Stimulated activated naive CD8-positive, alpha-beta T cell treated with anti-CD3 and anti-CD28 coated beads, Interleukin-15, Interleukin-2, amounts not matched to agents 100 ng/mL and 50 ng/mL, for 24 hours (primary cell): ENCODE measurements around the gene CSH2.
"Not testable (repeated sequence)": the region's sequence is repeated elsewhere in the genome, so short reads cannot be mapped to it uniquely, and the experiment has no call there.

Source experiments
- H3K27ac Mint-ChIP-seq: one replicate; pipeline ENCODE4 v1.8.0; 2021; ENCODE audit warnings: mild to moderate bottlenecking, mixed read lengths
- H3K27me3 Mint-ChIP-seq: one replicate; pipeline ENCODE4 v1.8.0; 2021; ENCODE audit warnings: mixed read lengths
- H3K36me3 Mint-ChIP-seq: one replicate; pipeline ENCODE4 v1.8.0; 2021; ENCODE audit warnings: low read depth, mixed read lengths
- H3K4me1 Mint-ChIP-seq: one replicate; pipeline ENCODE4 v1.8.0; 2021; ENCODE audit warnings: low read depth, mixed read lengths
- H3K4me3 Mint-ChIP-seq: one replicate; pipeline ENCODE4 v1.8.0; 2021; ENCODE audit warnings: mild to moderate bottlenecking, mixed read lengths
- H3K9me3 Mint-ChIP-seq: one replicate; pipeline ENCODE4 v1.8.0; 2021; ENCODE audit warnings: mixed read lengths

The CSH2 gene

GRCh38 chr17:63848834-63849689 is 24.4 kb downstream of the CSH2 start:
- H3K4me1 Mint-ChIP-seq: peaks cover 20% of the 10 kb centered on the region
- H3K9me3 Mint-ChIP-seq: peaks cover 7% of the 10 kb centered on the region
- H3K36me3 Mint-ChIP-seq: no peaks in the 10 kb centered on the region
- H3K27me3 Mint-ChIP-seq: no peaks in the 10 kb centered on the region
- peak overlapping the region; percentile 96 for H3K27ac Mint-ChIP-seq
- peak overlapping the region; percentile 80 for H3K4me3 Mint-ChIP-seq

GRCh38 chr17:63847525-63848249 is 25.8 kb downstream of the CSH2 start:
- peaks cover 26% of the 10 kb centered on the region for H3K4me1 Mint-ChIP-seq
- H3K4me3 Mint-ChIP-seq: peak overlapping the region; percentile 55
- H3K36me3 Mint-ChIP-seq: no peaks in the 10 kb centered on the region
- H3K9me3 Mint-ChIP-seq: peaks cover 7% of the 10 kb centered on the region
- peak overlapping the region; percentile 96 for H3K27ac Mint-ChIP-seq
- no peaks in the 10 kb centered on the region for H3K27me3 Mint-ChIP-seq

- Mint-ChIP-seq H3K4me3 (no peak overlapping the region), H3K27me3 (no peaks in the 10 kb centered on the region), H3K9me3 (peaks cover 7% of the 10 kb centered on the region)
Observed at GRCh38 chr17:63845509-63845908, 28.0 kb downstream of the CSH2 start.

GRCh38 chr17:63843910-63844677 is 29.4 kb downstream of the CSH2 start:
- no peaks in the 10 kb centered on the region for H3K27me3 Mint-ChIP-seq
- H3K27ac Mint-ChIP-seq: peak overlapping the region; percentile 90
- H3K36me3 Mint-ChIP-seq: peaks cover 8% of the 10 kb centered on the region
- peak overlapping the region; percentile 95 for H3K4me3 Mint-ChIP-seq
- H3K9me3 Mint-ChIP-seq: peaks cover 7% of the 10 kb centered on the region
- peaks cover 46% of the 10 kb centered on the region for H3K4me1 Mint-ChIP-seq

More at GRCh38 chr17:63845509-63845908, 28.0 kb downstream of the CSH2 start:
- H3K27ac Mint-ChIP-seq: no peak overlapping the region
- peaks cover 38% of the 10 kb centered on the region for H3K4me1 Mint-ChIP-seq
- peaks cover 6% of the 10 kb centered on the region for H3K36me3 Mint-ChIP-seq

DNA sequence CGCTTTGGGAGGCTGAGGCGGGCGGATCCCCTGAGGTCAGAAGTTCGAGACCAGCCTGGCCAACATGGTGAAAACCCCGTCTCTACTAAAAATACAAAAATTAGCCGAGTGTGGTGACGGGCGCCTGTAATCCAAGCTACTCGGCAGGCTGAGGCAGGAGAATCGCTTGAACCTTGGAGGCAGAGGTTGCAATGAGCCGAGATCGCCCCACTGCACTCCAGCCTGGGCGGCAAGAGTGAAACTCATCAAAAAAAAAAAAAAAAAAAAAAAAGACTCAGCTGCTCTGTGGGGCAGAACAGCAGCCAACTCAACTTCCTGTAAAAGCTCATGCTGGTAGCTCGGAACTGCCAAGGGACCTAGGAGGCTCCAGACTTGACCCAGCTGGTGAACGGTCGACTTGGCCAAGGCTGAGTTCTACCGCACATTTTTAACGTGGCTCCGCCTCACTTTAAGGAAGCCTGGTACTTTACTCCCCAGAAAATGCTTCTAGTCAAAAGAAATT is 30.0 kb downstream of the CSH2 start:
- peaks cover 45% of the 10 kb centered on the region for H3K4me1 Mint-ChIP-seq

DNA sequence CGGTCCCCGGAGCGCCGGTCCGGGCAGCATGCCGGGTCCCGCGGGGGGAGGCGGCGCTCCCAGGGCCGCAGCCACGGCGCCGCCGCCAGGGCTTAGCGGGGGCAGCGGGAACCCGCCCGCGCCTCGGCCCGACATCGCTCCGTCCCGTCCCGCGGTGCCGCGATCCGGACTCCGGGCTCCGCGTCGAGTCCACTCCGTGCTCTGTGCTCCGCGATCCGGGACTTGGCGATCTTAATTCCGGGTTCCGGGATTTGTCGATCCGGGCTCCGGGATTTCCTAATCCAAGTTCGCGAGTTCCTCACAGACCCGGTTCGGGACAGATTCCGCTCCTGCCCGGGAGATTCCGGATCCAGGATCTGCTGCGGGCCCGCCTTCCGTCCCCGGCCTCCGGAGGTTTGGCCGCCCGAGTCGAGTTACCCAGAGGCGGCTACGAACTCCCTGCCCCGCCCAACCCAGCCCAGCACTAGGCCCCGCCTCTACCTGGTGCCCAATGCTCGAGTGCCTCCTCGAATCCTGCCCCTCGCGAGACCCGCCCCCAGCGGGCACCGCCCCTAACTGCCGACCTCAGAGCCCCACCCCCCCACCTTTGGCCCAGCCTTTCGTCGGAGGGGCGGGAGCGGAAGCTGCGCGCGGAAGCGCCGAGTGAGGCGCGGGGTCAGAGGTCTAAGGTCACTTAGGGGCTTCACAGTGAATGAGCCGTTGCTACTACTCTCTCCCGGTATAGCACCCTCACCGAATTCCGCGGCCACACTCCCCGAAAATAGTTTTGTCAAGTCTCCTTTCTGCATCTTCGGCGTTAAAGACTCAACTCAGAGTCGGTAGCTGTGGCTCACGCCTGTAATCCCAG is 30.7 kb downstream of the CSH2 start, which contains the start of gene SMARCD2:
SMARCD2 (minus strand) TSS at position 146 of the 847 bp plus-strand sequence; CDS start at position 135, 11 bp downstream.
- Mint-ChIP-seq H3K27ac (peak within 1 kb of the TSS; percentile 92), H3K36me3 (peaks cover 8% of the 10 kb centered on the region), H3K27me3 (no peaks in the 10 kb centered on the region), H3K4me1 (peaks cover 39% of the 10 kb centered on the region), H3K9me3 (peaks cover 2% of the 10 kb centered on the region), H3K4me3 (peak within 1 kb of the TSS; percentile 95)

More for the DNA sequence above, 30.0 kb downstream of the CSH2 start:
- not testable (repeated sequence) for H3K9me3 Mint-ChIP-seq, H3K27me3 Mint-ChIP-seq, H3K36me3 Mint-ChIP-seq
- H3K4me3 Mint-ChIP-seq: peak overlapping the region; percentile 95
- H3K27ac Mint-ChIP-seq: peak overlapping the region; percentile 90

DNA sequence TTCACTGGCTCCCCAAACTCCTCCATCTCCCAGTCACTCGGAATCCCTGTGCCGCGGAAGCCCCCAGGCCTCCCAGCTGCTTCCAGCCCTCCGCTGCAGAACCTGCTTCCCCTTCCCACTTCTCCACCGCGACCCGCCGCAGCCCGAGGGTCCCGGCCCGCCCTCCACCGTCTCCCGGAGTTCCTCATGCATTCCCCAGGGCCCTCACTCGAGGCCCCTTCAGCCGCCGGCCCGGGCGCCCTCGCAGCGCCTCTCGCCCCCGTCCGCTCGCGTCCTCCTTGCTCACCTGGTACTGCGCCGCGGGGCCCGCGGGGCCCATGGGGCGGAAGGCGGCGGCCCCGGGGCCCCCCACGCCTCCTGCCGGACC is 31.3 kb downstream of the CSH2 start:
- Mint-ChIP-seq H3K4me3 (peak overlapping the region; percentile 95), H3K4me1 (peaks cover 36% of the 10 kb centered on the region), H3K27ac (peak overlapping the region; percentile 92), H3K27me3 (no peaks in the 10 kb centered on the region), H3K9me3 (no peaks in the 10 kb centered on the region), H3K36me3 (peaks cover 10% of the 10 kb centered on the region)

DNA sequence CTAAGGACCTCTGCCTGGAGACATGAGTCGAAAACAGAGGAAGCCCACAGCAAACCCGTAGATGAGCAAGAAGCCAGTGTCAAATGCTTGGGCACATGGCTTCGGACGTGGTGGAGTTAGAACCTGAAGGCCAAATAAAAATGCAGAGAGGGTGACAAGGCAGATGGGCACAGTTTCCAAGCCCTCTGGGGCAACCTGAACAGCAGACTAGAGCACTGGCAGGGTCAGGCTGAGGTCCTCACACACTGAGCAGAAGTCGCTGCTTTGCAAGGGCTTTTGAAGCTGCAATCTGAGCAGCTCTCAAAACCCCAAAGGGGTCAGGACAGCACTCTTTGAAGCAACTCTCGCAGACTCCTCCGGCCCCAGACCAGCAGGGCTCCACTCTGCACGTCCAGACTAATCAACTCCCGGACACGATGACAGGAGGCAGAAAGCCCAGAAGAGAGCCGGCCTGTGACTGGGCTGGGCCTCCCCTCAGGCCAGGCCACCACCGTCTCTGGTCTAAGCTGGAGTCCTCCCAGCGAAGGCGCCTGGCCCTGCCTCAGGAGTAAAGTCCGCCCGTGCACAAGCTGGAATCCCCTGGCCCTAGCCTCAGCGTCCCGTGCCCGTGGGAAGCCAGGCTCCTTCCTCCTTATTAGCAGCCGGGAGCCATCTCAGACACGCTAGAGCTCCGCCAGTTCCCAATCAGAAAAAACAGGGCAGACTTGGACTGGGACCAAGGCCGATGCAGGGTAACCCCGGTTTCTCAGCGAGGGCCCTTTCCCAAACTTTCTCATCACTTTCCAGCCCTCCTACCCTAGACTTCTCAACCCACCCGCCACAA is 31.9 kb downstream of the CSH2 start:
- no peaks in the 10 kb centered on the region for H3K9me3 Mint-ChIP-seq
- peaks cover 36% of the 10 kb centered on the region for H3K4me1 Mint-ChIP-seq
- peak overlapping the region; percentile 95 for H3K4me3 Mint-ChIP-seq
- H3K27ac Mint-ChIP-seq: peak overlapping the region; percentile 92
- H3K36me3 Mint-ChIP-seq: peaks cover 15% of the 10 kb centered on the region
- no peaks in the 10 kb centered on the region for H3K27me3 Mint-ChIP-seq

DNA sequence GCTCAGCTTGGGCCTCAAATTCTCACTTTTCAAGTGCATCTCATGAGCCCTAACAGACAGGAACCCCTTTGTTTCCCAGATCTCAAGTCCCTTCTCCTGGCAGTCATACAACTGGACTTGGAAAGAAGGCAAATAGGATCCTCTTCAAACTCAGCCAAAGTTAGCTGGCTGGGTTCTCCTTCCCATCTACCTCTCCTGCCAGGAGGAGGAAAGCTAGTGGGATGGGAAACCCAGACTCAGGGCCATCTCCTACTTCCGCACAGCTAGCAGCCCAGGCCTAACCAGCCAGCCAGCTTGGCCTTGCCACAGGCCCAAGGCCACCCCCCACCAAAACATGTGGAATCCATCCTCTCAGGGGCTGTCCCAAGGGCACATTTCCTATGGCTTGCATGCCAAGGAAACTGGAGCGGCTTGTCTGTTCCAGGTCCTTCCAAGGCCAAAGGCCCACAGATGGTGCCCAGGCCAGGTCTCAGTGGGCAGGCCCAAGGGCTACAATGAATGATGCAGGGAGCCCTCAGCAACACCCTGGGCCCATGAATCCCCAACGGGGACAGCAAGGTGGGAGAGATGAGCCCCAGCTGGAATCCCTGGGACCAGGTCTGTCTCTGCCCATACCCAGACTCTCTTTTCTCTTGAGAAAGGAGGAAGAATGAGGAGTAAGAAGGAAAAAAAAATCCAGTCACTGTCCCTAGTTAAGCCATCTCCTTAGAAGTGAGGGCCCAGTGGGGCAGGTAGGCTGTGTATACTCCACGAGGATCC is 32.7 kb downstream of the CSH2 start:
- peak overlapping the region; percentile 95 for H3K4me3 Mint-ChIP-seq
- H3K27ac Mint-ChIP-seq: peak overlapping the region; percentile 92
- peaks cover 17% of the 10 kb centered on the region for H3K36me3 Mint-ChIP-seq
- peaks cover 40% of the 10 kb centered on the region for H3K4me1 Mint-ChIP-seq
- H3K27me3 Mint-ChIP-seq: no peaks in the 10 kb centered on the region
- H3K9me3 Mint-ChIP-seq: no peaks in the 10 kb centered on the region

DNA sequence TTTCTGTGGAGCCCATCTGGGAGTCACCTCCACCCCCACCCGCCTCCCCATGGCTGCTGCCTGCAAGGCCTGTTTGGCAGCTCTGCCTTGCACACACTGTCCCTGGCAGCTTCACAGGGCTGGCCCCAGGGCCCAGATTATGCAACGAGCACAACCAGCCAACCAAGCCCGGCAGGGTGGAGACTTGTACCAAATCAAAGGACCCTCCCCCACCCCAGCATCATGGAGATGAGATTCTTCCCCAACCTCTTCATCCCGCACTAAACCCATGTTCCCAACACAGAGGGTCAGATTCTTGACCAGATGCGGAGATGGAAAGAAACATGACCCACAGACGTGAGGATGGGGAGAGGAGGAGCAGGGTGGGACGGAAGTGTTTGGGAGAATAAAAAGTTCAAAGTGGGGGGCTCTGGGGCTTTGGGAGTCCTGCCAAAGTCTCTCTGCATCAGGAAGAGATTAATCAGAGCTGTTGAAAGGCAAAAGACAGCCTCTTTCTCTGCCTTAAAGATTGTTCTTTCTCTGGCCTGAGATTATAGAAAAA is 34.8 kb downstream of the CSH2 start:
- H3K36me3 Mint-ChIP-seq: peaks cover 35% of the 10 kb centered on the region
- peak overlapping the region; percentile 43 for H3K4me3 Mint-ChIP-seq
- H3K27ac Mint-ChIP-seq: peak overlapping the region; percentile 67
- H3K9me3 Mint-ChIP-seq: no peaks in the 10 kb centered on the region
- H3K27me3 Mint-ChIP-seq: no peaks in the 10 kb centered on the region
- peaks cover 45% of the 10 kb centered on the region for H3K4me1 Mint-ChIP-seq

DNA sequence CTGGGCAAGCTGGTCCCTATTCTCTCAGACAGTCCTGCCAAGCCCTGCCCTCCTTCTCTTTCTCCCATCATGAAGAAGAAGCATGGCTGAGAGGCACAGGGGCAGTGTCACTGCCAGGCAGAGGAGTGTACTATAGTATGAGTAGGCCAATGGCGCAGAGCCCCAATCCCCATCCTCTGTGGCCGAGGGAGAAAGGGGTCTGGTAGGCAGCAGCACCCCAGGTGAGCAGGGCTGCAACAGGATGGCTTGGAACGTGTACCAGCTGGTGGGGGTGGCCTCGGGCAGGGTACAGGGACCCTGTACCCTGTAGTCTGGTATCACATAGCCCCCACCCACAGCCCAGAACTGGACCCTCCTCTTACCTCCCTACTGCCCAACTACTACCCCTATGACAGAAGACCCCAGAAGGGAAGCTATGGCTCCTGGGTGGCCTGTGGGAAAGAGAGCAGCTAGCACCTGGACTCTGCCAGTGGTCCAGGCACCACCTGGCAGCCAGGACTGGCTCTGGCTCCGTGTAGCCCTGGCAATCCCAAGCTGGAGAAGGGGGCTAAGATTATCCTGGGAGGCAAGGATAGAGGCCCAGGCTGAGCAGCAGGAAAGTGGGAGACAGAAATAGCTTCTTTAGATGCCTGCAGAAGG is 35.4 kb downstream of the CSH2 start:
- H3K4me1 Mint-ChIP-seq: peaks cover 44% of the 10 kb centered on the region
- peaks cover 39% of the 10 kb centered on the region for H3K36me3 Mint-ChIP-seq
- no peaks in the 10 kb centered on the region for H3K27me3 Mint-ChIP-seq
- no peak overlapping the region for H3K27ac Mint-ChIP-seq
- no peak overlapping the region for H3K4me3 Mint-ChIP-seq
- no peaks in the 10 kb centered on the region for H3K9me3 Mint-ChIP-seq

DNA sequence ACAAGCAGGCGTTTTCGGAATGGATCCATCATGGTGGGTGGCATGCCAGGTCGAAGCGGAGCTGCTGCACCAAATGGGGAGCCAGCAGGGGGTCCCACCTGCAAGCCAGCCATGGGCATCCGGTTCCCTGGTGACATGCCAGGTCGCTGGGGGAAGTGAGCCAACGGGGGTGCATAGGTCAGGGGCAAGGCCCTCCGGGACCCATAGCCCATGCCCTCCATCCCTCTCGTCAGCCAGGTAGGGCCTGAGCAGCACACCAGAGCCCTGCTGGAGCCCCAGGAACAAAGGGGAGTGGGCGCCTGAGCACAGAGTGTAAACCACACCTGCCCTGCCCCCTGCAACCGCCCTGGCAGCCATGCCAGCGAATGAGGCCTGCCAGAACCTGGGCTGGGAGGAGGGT is 36.0 kb downstream of the CSH2 start:
- no peak overlapping the region for H3K4me3 Mint-ChIP-seq
- H3K36me3 Mint-ChIP-seq: peaks cover 39% of the 10 kb centered on the region
- H3K9me3 Mint-ChIP-seq: no peaks in the 10 kb centered on the region
- H3K27ac Mint-ChIP-seq: no peak overlapping the region
- H3K27me3 Mint-ChIP-seq: no peaks in the 10 kb centered on the region
- peaks cover 45% of the 10 kb centered on the region for H3K4me1 Mint-ChIP-seq
